C4-2B (cell line): ENCODE measurements around the gene TMEM170B.

Source experiments
- CTCF ChIP-seq: fragments of 450-650 bp; conservative IDR thresholded peaks from 2 replicates; pipeline ENCODE4 v1.5.1; 2017; ENCODE audit warnings: mild to moderate bottlenecking
- ZFX ChIP-seq: fragments of 450-650 bp; IDR thresholded peaks from 2 replicates; pipeline ENCODE4 v1.6.1; 2017

GRCh38 chr6:11615214-11615602 lies 77.7 kb downstream of the TMEM170B start:
- TF ChIP-seq CTCF (no peak), ZFX (no peak)
